ENCODE results near the gene KLRC4. TPM values are rescaled to one million over a fixed set of nuclear protein-coding genes. Genes with fewer than 3 reads are reported as not detected.
"Not testable (repeated sequence)": the region's sequence is repeated elsewhere in the genome, so short reads cannot be mapped to it uniquely, and the experiment has no call there.

Gene KLRC4
- total RNA-seq, 1 donor from 2014 or later, result not detected

- no peaks in the 10 kb centered on the region for H3K9me3 Mint-ChIP-seq (ENCODE audit: unreplicated experiment)
- no peaks in the 10 kb centered on the region for H3K36me3 Mint-ChIP-seq (ENCODE audit: low read depth, unreplicated experiment)
- H3K27ac Mint-ChIP-seq (ENCODE audit: unreplicated experiment), result no peak within 1 kb of the TSS
- no peak for TF ChIP-seq CTCF (IDR thresholded peaks at IDR 0.05; ENCODE audit: unreplicated experiment)
- H3K4me3 Mint-ChIP-seq (ENCODE audit: unreplicated experiment), result no peak within 1 kb of the TSS
- no peaks in the 10 kb centered on the region for H3K27me3 Mint-ChIP-seq (ENCODE audit: unreplicated experiment)
- H3K4me1 Mint-ChIP-seq (ENCODE audit: unreplicated experiment), result no peaks in the 10 kb centered on the region
- no peak for DNase-seq (ENCODE audit: low spot score)
Observed at GRCh38 chr12:10453156-10453555, 43.6 kb upstream of the KLRC4 start, which contains the start of gene KLRC1. KLRC1 (minus strand) TSS chr12:10453377; CDS start chr12:10451156, 2,221 bp downstream.

- DNase-seq (ENCODE audit: low spot score), result no peak
- no peaks in the 10 kb centered on the region for H3K36me3 Mint-ChIP-seq (ENCODE audit: low read depth, unreplicated experiment)
- no peaks in the 10 kb centered on the region for H3K9me3 Mint-ChIP-seq (ENCODE audit: unreplicated experiment)
- no peak overlapping the region for H3K27ac Mint-ChIP-seq (ENCODE audit: unreplicated experiment)
- H3K27me3 Mint-ChIP-seq (ENCODE audit: unreplicated experiment), result no peaks in the 10 kb centered on the region
- H3K4me3 Mint-ChIP-seq (ENCODE audit: unreplicated experiment), result no peak overlapping the region
- TF ChIP-seq CTCF (IDR thresholded peaks at IDR 0.05; ENCODE audit: unreplicated experiment), result no peak
- no peaks in the 10 kb centered on the region for H3K4me1 Mint-ChIP-seq (ENCODE audit: unreplicated experiment)
Observed at GRCh38 chr12:10448236-10448635, 38.7 kb upstream of the KLRC4 start.

- not testable (repeated sequence) for DNase-seq (ENCODE audit: low spot score); H3K4me1 Mint-ChIP-seq (ENCODE audit: unreplicated experiment); H3K4me3 Mint-ChIP-seq (ENCODE audit: unreplicated experiment); H3K27me3 Mint-ChIP-seq (ENCODE audit: unreplicated experiment); H3K36me3 Mint-ChIP-seq (ENCODE audit: low read depth, unreplicated experiment); H3K9me3 Mint-ChIP-seq (ENCODE audit: unreplicated experiment); H3K27ac Mint-ChIP-seq (ENCODE audit: unreplicated experiment)
Observed at GRCh38 chr12:10446052-10446451, 36.5 kb upstream of the KLRC4 start.

- DNase-seq (ENCODE audit: low spot score); H3K9me3 Mint-ChIP-seq (ENCODE audit: unreplicated experiment); H3K27me3 Mint-ChIP-seq (ENCODE audit: unreplicated experiment); H3K27ac Mint-ChIP-seq (ENCODE audit: unreplicated experiment); H3K4me1 Mint-ChIP-seq (ENCODE audit: unreplicated experiment); H3K4me3 Mint-ChIP-seq (ENCODE audit: unreplicated experiment); H3K36me3 Mint-ChIP-seq (ENCODE audit: low read depth, unreplicated experiment): not testable (repeated sequence)
Observed at GRCh38 chr12:10441144-10441543, 31.6 kb upstream of the KLRC4 start.

- not testable (repeated sequence) for DNase-seq (ENCODE audit: low spot score); H3K4me3 Mint-ChIP-seq (ENCODE audit: unreplicated experiment); H3K27me3 Mint-ChIP-seq (ENCODE audit: unreplicated experiment); H3K9me3 Mint-ChIP-seq (ENCODE audit: unreplicated experiment); H3K4me1 Mint-ChIP-seq (ENCODE audit: unreplicated experiment); H3K27ac Mint-ChIP-seq (ENCODE audit: unreplicated experiment); H3K36me3 Mint-ChIP-seq (ENCODE audit: low read depth, unreplicated experiment)
Observed at GRCh38 chr12:10439608-10440274, 30.2 kb upstream of the KLRC4 start.

GRCh38 chr12:10437601-10438000, 28.0 kb upstream of the KLRC4 start:
- H3K4me1 Mint-ChIP-seq (ENCODE audit: unreplicated experiment); H3K27ac Mint-ChIP-seq (ENCODE audit: unreplicated experiment); H3K9me3 Mint-ChIP-seq (ENCODE audit: unreplicated experiment): not testable (repeated sequence)

GRCh38 chr12:10435816-10436215, 26.3 kb upstream of the KLRC4 start, which contains the start of gene KLRC2:
KLRC2 (minus strand) TSS chr12:10436010; CDS start chr12:10435986, 24 bp downstream.
- H3K27ac Mint-ChIP-seq (ENCODE audit: unreplicated experiment); H3K9me3 Mint-ChIP-seq (ENCODE audit: unreplicated experiment); H3K36me3 Mint-ChIP-seq (ENCODE audit: low read depth, unreplicated experiment); H3K27me3 Mint-ChIP-seq (ENCODE audit: unreplicated experiment); H3K4me1 Mint-ChIP-seq (ENCODE audit: unreplicated experiment); H3K4me3 Mint-ChIP-seq (ENCODE audit: unreplicated experiment): not testable (repeated sequence)
- DNase-seq (ENCODE audit: low spot score), result peak; percentile 5

More at GRCh38 chr12:10437601-10438000, 28.0 kb upstream of the KLRC4 start:
- H3K4me3 Mint-ChIP-seq (ENCODE audit: unreplicated experiment); DNase-seq (ENCODE audit: low spot score); H3K36me3 Mint-ChIP-seq (ENCODE audit: low read depth, unreplicated experiment); H3K27me3 Mint-ChIP-seq (ENCODE audit: unreplicated experiment): not testable (repeated sequence)

GRCh38 chr12:10430623-10431022, 21.1 kb upstream of the KLRC4 start:
- DNase-seq (ENCODE audit: low spot score); H3K36me3 Mint-ChIP-seq (ENCODE audit: low read depth, unreplicated experiment); H3K27ac Mint-ChIP-seq (ENCODE audit: unreplicated experiment); H3K27me3 Mint-ChIP-seq (ENCODE audit: unreplicated experiment); H3K9me3 Mint-ChIP-seq (ENCODE audit: unreplicated experiment); H3K4me1 Mint-ChIP-seq (ENCODE audit: unreplicated experiment); H3K4me3 Mint-ChIP-seq (ENCODE audit: unreplicated experiment): not testable (repeated sequence)

- not testable (repeated sequence) for H3K36me3 Mint-ChIP-seq (ENCODE audit: low read depth, unreplicated experiment); H3K27ac Mint-ChIP-seq (ENCODE audit: unreplicated experiment); DNase-seq (ENCODE audit: low spot score); H3K4me3 Mint-ChIP-seq (ENCODE audit: unreplicated experiment); H3K27me3 Mint-ChIP-seq (ENCODE audit: unreplicated experiment); H3K4me1 Mint-ChIP-seq (ENCODE audit: unreplicated experiment); H3K9me3 Mint-ChIP-seq (ENCODE audit: unreplicated experiment)
Observed at GRCh38 chr12:10425938-10426337, 16.4 kb upstream of the KLRC4 start.

GRCh38 chr12:10424260-10424899, 14.8 kb upstream of the KLRC4 start:
- DNase-seq (ENCODE audit: low spot score); H3K36me3 Mint-ChIP-seq (ENCODE audit: low read depth, unreplicated experiment); H3K4me1 Mint-ChIP-seq (ENCODE audit: unreplicated experiment); H3K4me3 Mint-ChIP-seq (ENCODE audit: unreplicated experiment); H3K27me3 Mint-ChIP-seq (ENCODE audit: unreplicated experiment); H3K27ac Mint-ChIP-seq (ENCODE audit: unreplicated experiment); H3K9me3 Mint-ChIP-seq (ENCODE audit: unreplicated experiment): not testable (repeated sequence)

Measured in endothelial cell (in vitro differentiated cells).